ENCODE results near the gene MBL2.

Gene MBL2

DNA sequence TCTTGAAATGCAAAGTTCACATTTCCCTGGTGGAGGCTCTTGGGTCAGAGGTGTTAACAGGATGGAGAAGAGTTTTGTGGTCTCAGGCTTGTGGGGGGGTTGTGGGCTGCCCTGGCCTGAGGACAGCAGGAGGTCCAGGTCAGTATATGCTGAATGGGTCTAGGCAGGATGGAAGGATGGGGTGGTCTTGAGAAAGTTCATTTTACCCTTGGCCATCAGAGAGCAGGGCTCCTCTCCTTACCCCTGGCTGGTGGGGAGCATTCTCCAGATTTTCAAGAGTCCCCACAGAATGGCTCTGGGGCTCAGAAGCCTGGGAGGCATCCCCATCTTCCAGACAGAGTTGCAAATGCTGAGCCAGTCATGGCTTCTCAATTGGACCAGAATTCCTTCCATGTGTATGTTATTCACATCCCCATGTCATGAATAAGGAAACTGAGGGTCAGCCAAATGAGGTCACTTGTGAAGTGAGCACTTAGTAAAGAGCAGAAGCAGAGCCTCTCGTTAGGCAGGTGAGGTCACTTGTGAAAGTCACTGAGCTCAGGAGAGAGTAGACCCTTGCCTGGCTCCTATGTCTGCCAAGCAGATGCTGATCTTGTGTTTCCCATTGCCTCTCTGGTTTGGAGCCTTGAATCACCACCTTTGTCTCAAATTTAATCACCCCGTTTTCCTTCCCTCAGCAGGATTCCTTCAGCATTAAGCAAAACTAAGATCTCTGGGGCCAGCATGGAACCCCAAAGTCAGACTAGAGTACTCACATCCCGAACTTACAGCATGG, 33.0 kb downstream of the MBL2 start:
- DNase-seq = no peak

DNA sequence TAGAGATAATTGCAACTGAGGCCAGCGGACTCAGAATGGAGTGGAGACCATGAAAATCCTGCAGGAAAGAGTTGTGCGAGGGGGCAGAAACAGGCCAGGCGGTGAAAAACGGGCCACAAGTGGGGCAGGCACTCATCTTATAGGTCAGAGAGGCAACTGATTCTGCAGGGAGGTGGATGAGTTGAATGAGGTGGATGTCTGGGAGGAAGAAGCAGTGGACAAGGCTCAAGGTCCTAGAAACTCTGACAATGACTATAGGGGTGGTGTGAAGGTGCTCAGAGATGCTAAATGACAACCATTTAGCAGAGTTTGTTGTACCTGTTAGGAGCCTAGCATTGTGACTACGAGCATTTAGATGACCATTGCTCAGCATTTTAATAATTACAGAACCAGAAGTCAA, 33.6 kb downstream of the MBL2 start:
- no peak for DNase-seq

DNA sequence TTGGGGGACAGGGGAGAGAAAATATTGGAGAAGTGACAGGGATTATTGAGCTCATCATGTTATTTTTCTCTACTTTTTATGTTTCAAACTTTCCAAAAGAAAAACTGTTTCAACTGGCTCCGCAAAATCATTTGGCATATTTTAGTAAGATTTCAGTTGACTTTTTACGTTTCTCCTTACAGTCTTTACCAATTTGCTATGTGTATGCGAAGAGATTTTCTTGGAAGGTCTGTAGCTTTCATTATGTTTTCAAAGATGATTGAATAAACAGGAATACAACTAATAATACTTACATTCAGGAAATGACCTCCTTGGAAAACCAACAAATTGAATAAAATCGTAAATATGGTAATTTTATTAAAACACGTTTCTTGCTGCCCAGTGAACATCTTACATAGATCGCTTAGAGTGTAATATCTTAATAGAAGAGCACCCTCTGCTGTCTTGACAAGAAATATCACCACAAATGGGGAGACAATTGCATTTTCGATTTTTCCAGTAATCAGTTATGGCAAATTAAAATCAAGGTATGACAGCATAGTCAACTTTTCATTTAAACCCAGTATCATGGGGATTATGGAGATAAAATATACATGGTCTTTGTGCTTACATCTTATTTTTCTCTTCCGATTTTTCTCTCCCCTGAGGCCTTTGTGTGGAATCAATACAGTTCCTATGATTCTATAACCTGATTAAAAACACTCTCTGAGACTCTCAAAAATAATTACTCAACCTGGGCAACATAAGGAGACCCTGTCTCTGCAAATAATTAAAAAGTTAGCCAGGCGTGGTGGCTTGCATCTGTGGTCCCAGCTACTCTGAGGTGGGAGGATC, 43.1 kb downstream of the MBL2 start:
- DNase-seq = no peak

DNA sequence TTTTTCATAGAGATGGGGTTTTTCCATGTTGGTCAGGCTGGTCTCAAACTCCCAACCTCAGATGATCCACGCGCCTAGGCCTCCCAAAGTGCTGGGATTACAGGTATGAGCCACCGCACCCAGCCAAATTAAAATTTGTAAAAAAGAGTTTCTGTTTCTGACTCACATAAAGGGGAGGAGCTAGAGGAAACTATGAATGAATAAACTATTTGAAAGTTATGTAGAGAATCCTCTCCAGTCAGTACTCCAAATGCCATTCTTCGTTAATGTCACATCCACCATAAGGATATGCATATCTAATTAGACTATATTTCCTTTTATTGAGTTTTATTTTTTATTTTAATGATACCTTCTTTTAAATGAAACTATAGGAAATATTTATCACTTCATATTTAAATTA, 52.6 kb downstream of the MBL2 start:
- no peak for DNase-seq

Measured in CD4-positive, alpha-beta T cell treated with Interleukin-10 for 1 hour (primary cell).